ENCODE results near the gene TRRAP. TPM values are rescaled to one million over a fixed set of nuclear protein-coding genes. Genes with fewer than 3 reads are reported as not detected.
A peak's percentile ranks its signal among the peaks of the same experiment; 100 is the strongest.
"Not testable (repeated sequence)": the region's sequence is repeated elsewhere in the genome, so short reads cannot be mapped to it uniquely, and the experiment has no call there.

TRRAP gene
- total and polyA plus RNA-seq, 2 experiments from 2014 or later, result 9.0 to 39.4 TPM

GRCh38 chr7:98836811-98837629, 41.3 kb upstream of the TRRAP start:
- Histone ChIP-seq H3K4me1 (ENCODE audit: low read depth) (no peaks in the 10 kb centered on the region), H3K9me3 (ENCODE audit: low read depth) (no peaks in the 10 kb centered on the region), H3K27me3 (no peaks in the 10 kb centered on the region), H3K36me3 (no peaks in the 10 kb centered on the region), H3K27ac (no peak overlapping the region), H3K4me3 (no peak overlapping the region)
- peak; percentile 38 to 64 for DNase-seq (ENCODE audit: low read depth in 1 of 2, low spot score in 1 of 2)
- TF ChIP-seq CTCF (IDR thresholded peaks at IDR 0.05; ENCODE audit: low read depth, low read length), result peak; percentile 67

- Histone ChIP-seq H3K4me3 (no peak overlapping the region), H3K36me3 (no peaks in the 10 kb centered on the region), H3K9me3 (ENCODE audit: low read depth) (no peaks in the 10 kb centered on the region), H3K4me1 (ENCODE audit: low read depth) (no peaks in the 10 kb centered on the region), H3K27me3 (no peaks in the 10 kb centered on the region), H3K27ac (no peak overlapping the region)
- no peak for TF ChIP-seq CTCF (IDR thresholded peaks at IDR 0.05; ENCODE audit: low read depth, low read length)
- no peak for DNase-seq (ENCODE audit: low read depth in 1 of 2, low spot score in 1 of 2)
These were observed 40.7 kb upstream of the TRRAP start for GRCh38 chr7:98837630-98837972.

- H3K4me1 ChIP-seq (ENCODE audit: low read depth), result no peaks in the 10 kb centered on the region
- H3K36me3 ChIP-seq, result no peaks in the 10 kb centered on the region
- H3K27ac ChIP-seq, result no peak overlapping the region
- H3K4me3 ChIP-seq, result no peak overlapping the region
- no peaks in the 10 kb centered on the region for H3K27me3 ChIP-seq
- H3K9me3 ChIP-seq (ENCODE audit: low read depth), result no peaks in the 10 kb centered on the region
- DNase-seq (ENCODE audit: low read depth in 1 of 2, low spot score in 1 of 2), result no peak
- TF ChIP-seq CTCF (IDR thresholded peaks at IDR 0.05; ENCODE audit: low read depth, low read length), result no peak
These were observed 38.2 kb upstream of the TRRAP start for GRCh38 chr7:98840096-98840495.

- TF ChIP-seq CTCF (IDR thresholded peaks at IDR 0.05; ENCODE audit: low read depth, low read length), result no peak
- no peaks in the 10 kb centered on the region for H3K27me3 ChIP-seq
- no peaks in the 10 kb centered on the region for H3K4me1 ChIP-seq (ENCODE audit: low read depth)
- H3K36me3 ChIP-seq, result no peaks in the 10 kb centered on the region
- peak in 1 of 2 donors; percentile 39 for DNase-seq (ENCODE audit: low read depth in 1 of 2, low spot score in 1 of 2)
- H3K4me3 ChIP-seq, result no peak overlapping the region
- no peaks in the 10 kb centered on the region for H3K9me3 ChIP-seq (ENCODE audit: low read depth)
- H3K27ac ChIP-seq, result no peak overlapping the region
These were observed 37.6 kb upstream of the TRRAP start for GRCh38 chr7:98840722-98841121.

- Histone ChIP-seq H3K4me3 (no peak overlapping the region), H3K27ac (no peak overlapping the region), H3K4me1 (ENCODE audit: low read depth) (no peaks in the 10 kb centered on the region), H3K9me3 (ENCODE audit: low read depth) (no peaks in the 10 kb centered on the region), H3K27me3 (no peaks in the 10 kb centered on the region), H3K36me3 (no peaks in the 10 kb centered on the region)
- peak; percentile 96 for TF ChIP-seq CTCF (IDR thresholded peaks at IDR 0.05; ENCODE audit: low read depth, low read length)
- DNase-seq (ENCODE audit: low read depth in 1 of 2, low spot score in 1 of 2), result peak; percentile 57 to 87
These were observed 36.9 kb upstream of the TRRAP start for GRCh38 chr7:98841179-98841997.

GRCh38 chr7:98842552-98842951, 35.8 kb upstream of the TRRAP start:
- DNase-seq (ENCODE audit: low read depth in 1 of 2, low spot score in 1 of 2); H3K27ac ChIP-seq; H3K36me3 ChIP-seq; H3K4me3 ChIP-seq; H3K27me3 ChIP-seq; H3K4me1 ChIP-seq (ENCODE audit: low read depth); H3K9me3 ChIP-seq (ENCODE audit: low read depth): not testable (repeated sequence)
